Calu3 (cell line): ENCODE measurements around the gene OXT. TPM values are rescaled to one million over a fixed set of nuclear protein-coding genes. Genes with fewer than 3 reads are reported as not detected.

Experiments used
- BruUV-seq: library from RNA; stranded (reverse); fragments of 400-500 nt; replicated peaks from 2 replicates; lab custom pipeline; 2021; lab: Mats Ljungman, UMichigan
- CTCF ChIA-PET: fragments of 300-600 bp; sonication (Branson Sonifier 250); formaldehyde crosslinking; loops from one replicate; lab custom pipeline; 2022; ENCODE audit warnings: antibody characterized with exemption; lab: Charles Lee
- DNase-seq: peaks from one replicate; pipeline ENCODE4 v3.0.0; 2022
- H3K27ac Mint-ChIP-seq: one replicate; pipeline ENCODE4 v1.8.0; 2022; ENCODE audit warnings: mixed read lengths; ENCODE audit not compliant: unreplicated experiment
- H3K27me3 Mint-ChIP-seq: one replicate; pipeline ENCODE4 v1.8.0; 2022; ENCODE audit warnings: mixed read lengths; ENCODE audit not compliant: unreplicated experiment
- H3K36me3 Mint-ChIP-seq: one replicate; pipeline ENCODE4 v1.8.0; 2022; ENCODE audit warnings: mild to moderate bottlenecking, moderate library complexity, mixed read lengths; ENCODE audit not compliant: insufficient read depth, unreplicated experiment
- H3K4me1 Mint-ChIP-seq: one replicate; pipeline ENCODE4 v1.8.0; 2022; ENCODE audit warnings: mild to moderate bottlenecking, low read depth, mixed read lengths; ENCODE audit not compliant: unreplicated experiment
- H3K4me3 Mint-ChIP-seq: one replicate; pipeline ENCODE4 v1.8.0; 2022; ENCODE audit warnings: mild to moderate bottlenecking, low read depth, moderate library complexity, mixed read lengths; ENCODE audit not compliant: unreplicated experiment
- H3K9me3 Mint-ChIP-seq: one replicate; pipeline ENCODE4 v1.8.0; 2022; ENCODE audit warnings: low read depth, mixed read lengths; ENCODE audit not compliant: unreplicated experiment
- CTCF ChIP-seq: fragments of 200-600 bp; IDR thresholded peaks from one replicate; pipeline ENCODE4 v1.8.0; 2022; ENCODE audit warnings: antibody characterized with exemption; ENCODE audit not compliant: unreplicated experiment
- intact Hi-C: fragments of 100-400 bp; cut with micrococcal nuclease; formaldehyde crosslinking; loops from one replicate; pipeline ENCODE4 v1.10.0; 2022; ENCODE audit not compliant: unreplicated experiment
- total RNA-seq: library from RNA; stranded (reverse); gene quantifications from 2 replicates; pipeline ENCODE4 v1.2.3, GENCODE V29; 2022

OXT gene
- total RNA-seq, 1 experiment from 2014 or later, result not detected

GRCh38 chr20:3077618-3078134, 6.3 kb downstream of the OXT start:
- intact Hi-C loops, result no loop called here
- CTCF ChIA-PET, result no interaction called here
- no peaks in the 10 kb centered on the region for H3K9me3 Mint-ChIP-seq
- no peak overlapping the region for H3K4me3 Mint-ChIP-seq
- TF ChIP-seq CTCF, result no peak
- no TSS peak for BruUV-seq
- no peak overlapping the region for H3K27ac Mint-ChIP-seq
- peaks cover 28% of the 10 kb centered on the region for H3K27me3 Mint-ChIP-seq
- H3K36me3 Mint-ChIP-seq, result no peaks in the 10 kb centered on the region
- peaks cover 7% of the 10 kb centered on the region for H3K4me1 Mint-ChIP-seq
- DNase-seq, result no peak

GRCh38 chr20:3080939-3081388, 9.5 kb downstream of the OXT start:
- CTCF ChIA-PET, result no interaction called here
- no TSS peak for BruUV-seq
- DNase-seq, result no peak

GRCh38 chr20:3081641-3082040, 10.2 kb downstream of the OXT start:
- intact Hi-C loops, result no loop called here
- Mint-ChIP-seq H3K27ac (no peak overlapping the region), H3K27me3 (peaks cover 51% of the 10 kb centered on the region), H3K4me1 (no peaks in the 10 kb centered on the region), H3K4me3 (no peak overlapping the region), H3K36me3 (no peaks in the 10 kb centered on the region), H3K9me3 (no peaks in the 10 kb centered on the region)
- no TSS peak for BruUV-seq
- CTCF ChIA-PET, result no interaction called here
- no peak for DNase-seq
- TF ChIP-seq CTCF, result no peak

More at GRCh38 chr20:3080939-3081388, 9.5 kb downstream of the OXT start:
- TF ChIP-seq CTCF, result no peak
- Mint-ChIP-seq H3K36me3 (no peaks in the 10 kb centered on the region), H3K27me3 (peaks cover 51% of the 10 kb centered on the region), H3K27ac (no peak overlapping the region), H3K9me3 (no peaks in the 10 kb centered on the region), H3K4me1 (no peaks in the 10 kb centered on the region), H3K4me3 (no peak overlapping the region)
- intact Hi-C loops, result no loop called here

- no peaks in the 10 kb centered on the region for H3K36me3 Mint-ChIP-seq
- intact Hi-C loops, result no loop called here
- no peak overlapping the region for H3K27ac Mint-ChIP-seq
- H3K9me3 Mint-ChIP-seq, result no peaks in the 10 kb centered on the region
- H3K4me1 Mint-ChIP-seq, result no peaks in the 10 kb centered on the region
- CTCF ChIA-PET, result interaction anchor here (0.7 kb wide), 1 partner anchor 503 kb away, joined by 3 read pairs; no protein-coding TSS in a partner anchor
- no TSS peak for BruUV-seq
- DNase-seq, result no peak
- no peak for TF ChIP-seq CTCF
- H3K27me3 Mint-ChIP-seq, result peaks cover 51% of the 10 kb centered on the region
- H3K4me3 Mint-ChIP-seq, result no peak overlapping the region
These were observed 11.0 kb downstream of the OXT start for GRCh38 chr20:3082306-3082951.
